COLO829 (cell line): ENCODE measurements around the gene FRMD4A.
"Not testable (repeated sequence)": the region's sequence is repeated elsewhere in the genome, so short reads cannot be mapped to it uniquely, and the experiment has no call there.

Experiments used
- DNase-seq: peaks from one replicate; pipeline ENCODE4 v3.0.0; 2012; ENCODE audit warnings: low spot score

Gene FRMD4A

DNA sequence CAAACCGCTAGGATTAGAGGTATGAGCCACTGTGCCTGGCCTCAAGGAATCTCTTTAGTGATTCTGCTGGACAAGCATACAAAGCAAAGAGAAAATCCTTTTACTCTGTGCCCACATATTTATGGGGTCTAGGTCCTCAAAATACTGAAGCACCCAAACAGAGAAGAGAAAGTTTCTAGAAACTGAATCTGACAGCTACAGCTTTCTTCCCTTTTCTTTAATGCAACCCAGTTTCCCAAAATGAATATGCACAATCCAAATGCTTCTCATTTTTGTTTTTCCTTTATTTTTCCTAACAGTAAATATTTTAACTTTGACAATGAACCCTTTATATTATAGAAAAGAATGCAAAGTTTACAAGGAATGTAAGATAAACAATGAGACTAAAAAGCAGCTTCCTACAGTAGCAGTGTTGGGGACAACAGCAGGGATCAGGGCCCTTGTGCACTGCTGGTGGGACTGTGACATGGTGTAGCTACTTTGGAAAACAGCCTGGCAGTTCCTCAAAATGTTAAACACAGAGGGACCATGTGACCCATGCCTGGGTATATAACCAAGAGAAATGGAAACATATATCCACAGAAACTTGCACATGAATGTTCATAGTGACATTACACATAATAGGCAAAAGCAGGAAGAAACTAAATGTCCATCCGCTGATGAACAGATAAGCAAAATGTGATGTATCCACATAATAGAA lies 418.8 kb downstream of the FRMD4A start:
- no peak for DNase-seq

DNA sequence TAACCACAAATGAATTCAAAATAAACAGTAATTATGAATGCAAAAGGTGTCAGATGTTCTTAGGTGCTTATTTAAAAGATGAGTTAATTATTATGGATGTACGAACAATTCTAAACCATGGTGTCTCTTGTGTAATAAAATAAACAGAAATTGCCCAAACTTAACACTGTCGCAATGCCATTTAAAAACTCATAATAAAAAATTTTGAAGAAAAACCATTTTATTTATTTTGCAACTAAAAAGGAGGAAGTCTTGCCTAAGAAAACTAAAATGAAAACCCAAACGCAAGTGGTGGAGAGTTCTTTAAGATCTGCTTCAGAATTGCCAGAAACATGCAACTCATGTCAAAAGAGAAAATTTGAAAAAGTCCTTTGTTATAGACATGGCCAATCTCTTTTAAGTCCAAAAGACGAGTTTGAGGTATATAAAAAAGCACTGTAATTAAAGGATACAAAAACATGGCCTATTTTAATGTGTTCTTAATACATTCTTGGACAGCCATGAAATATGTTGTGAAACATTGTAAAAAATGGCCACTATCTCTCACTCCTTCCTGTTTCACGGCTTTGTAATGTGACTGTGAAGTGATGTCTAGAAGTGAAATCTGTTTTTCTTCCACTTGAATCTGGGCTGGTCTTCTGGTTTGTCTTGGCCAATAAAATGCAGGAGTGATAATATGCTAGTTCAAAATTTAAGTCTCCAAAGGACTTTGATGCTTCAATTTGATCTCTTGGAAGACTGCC lies 421.0 kb downstream of the FRMD4A start:
- DNase-seq: no peak

- no peak for DNase-seq
These were observed 422.2 kb downstream of the FRMD4A start for GRCh38 chr10:13908475-13908874.

DNA sequence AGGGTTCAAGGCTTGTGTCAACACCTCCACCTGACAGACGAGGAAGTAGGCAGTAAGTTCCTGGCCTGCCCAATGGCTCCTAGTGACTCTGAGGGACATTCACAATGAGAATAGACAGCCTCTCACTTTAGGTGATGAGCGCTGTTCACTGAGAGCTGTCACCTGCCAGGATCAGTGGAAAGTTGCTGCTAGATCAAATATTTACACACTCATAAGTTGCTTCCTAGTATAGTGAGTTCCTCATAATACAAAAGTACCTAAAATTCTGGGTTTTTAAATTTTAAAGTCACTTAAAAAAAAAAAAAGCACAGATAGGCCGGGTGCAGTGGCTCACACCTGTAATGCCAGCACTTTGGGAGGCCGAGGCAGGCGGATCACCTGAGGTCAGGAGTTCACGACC lies 423.2 kb downstream of the FRMD4A start:
- DNase-seq: no peak

DNA sequence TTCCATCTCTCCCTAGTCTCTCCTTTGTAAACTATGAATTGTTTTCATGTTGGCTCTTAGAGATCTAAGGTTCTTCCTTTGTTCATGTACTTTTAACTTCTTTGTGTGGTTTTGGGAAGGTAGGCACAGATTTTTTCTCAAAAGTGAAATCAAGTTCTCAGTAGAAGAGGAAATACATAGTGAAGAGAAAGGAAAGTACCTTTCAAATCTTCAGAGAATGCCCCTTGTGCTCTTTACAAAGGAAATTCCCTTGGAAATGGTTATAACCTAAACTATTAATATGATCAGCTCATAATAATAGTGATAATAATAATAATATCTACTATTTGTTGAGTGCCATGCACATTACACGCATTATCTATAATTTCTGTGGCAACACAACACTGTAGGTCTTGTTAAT lies 425.4 kb downstream of the FRMD4A start:
- no peak for DNase-seq

DNA sequence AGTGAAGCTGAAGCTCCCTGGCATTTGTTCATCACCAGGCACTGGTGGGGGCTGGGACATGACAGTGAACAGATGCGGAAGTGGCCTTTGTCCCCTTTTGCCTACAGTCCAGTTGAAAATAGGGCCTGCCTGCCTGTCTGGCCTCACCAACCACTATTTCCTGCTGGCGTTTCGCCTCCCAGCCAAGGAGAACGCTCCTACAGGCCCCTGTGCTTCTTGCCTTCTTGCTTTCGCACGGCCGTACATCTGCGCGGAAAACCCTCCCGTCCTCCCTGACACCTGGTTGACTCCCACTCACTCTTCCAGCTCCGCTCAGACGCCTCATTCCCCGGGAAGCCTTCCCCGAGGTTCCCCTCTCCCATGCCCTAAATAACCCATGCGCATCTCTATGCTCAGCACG lies 426.7 kb downstream of the FRMD4A start:
- DNase-seq: no peak

DNA sequence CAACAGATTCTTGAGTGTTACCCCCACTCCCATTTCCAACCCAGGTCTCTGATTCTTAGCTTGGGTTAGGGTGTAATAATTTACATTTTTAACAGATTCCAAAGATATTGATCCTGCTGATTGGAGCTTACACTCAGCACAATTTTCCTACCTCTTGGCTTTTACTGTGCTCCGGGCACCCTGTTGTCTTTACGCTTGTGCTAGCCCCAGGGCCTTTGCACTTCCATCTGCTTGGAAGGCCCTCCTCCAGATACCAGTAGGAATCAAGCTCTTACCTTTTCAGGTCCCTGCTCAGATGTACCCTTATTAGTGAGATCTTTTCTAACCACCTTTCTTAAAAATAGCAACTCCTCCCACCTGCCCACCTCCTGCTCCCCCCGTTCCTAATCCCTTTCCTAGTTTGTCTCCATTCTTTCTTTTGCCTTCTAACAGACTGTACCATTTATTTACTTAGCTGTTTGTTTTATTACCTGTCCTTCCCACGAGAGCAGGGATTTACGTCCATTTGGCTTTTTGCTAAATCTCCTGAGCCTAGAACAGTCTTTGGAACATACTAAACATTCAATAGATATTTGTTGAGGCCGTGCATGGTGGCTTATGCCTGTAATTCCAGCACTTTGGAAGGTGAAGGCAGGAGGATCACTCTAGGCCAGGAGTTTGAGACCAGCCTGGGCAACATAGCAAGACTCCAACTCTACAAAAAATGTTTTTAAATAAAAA lies 427.7 kb downstream of the FRMD4A start:
- DNase-seq: no peak

GRCh38 chr10:13899941-13900340 lies 430.8 kb downstream of the FRMD4A start:
- no peak for DNase-seq

- not testable (repeated sequence) for DNase-seq
These were observed 434.6 kb downstream of the FRMD4A start for GRCh38 chr10:13896146-13896545.

DNA sequence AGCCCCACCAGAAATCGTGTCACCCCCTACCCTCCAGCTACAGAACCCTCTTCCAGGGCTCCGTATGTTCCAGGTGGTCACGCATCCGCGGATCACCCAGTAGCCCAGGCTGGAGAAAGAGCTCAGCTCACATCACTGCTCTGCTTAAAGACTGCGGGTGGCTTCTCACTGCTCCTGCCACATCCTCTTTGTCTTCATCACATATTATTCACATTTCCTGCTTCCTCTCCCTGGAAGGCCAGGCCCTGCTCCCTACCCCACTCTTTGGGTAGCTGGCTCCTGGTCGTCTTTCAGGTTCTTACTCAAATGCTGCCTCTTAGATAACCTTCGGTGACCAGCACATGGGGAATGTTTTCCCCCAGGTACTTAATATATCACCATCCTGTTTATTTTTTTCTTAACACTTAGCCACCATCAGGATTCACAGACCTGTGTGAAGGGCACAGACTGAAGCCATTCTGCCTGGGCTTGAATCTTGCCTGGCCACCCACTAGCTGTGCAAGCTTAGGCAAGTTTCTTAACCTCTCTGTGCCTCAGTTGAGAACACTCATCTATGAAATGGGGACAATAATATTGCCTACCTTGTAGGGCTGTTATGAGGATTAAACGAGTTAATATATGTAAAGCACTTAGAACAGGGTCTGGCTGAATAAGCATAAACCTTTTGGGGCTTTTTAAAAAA lies 436.2 kb downstream of the FRMD4A start:
- DNase-seq: no peak

DNA sequence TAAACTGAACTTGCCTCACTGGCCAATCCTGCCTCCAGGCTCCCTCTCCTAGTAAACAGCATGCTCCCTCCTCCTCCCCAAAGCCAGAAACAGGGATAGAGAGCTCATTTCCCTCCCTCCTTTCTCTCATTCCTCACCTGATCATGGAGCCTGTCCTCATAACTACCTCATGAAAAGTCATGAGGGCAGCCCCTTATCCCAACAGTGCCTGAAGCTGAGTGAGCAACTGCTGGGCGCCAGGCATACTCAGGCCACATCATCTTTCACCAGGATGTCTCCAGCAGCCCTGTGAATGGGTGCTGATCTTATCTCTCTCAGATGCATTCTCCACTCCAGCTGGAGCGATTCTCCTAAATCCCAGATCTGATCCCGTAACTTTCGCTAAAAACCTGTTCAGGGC lies 436.8 kb downstream of the FRMD4A start:
- DNase-seq: no peak

DNA sequence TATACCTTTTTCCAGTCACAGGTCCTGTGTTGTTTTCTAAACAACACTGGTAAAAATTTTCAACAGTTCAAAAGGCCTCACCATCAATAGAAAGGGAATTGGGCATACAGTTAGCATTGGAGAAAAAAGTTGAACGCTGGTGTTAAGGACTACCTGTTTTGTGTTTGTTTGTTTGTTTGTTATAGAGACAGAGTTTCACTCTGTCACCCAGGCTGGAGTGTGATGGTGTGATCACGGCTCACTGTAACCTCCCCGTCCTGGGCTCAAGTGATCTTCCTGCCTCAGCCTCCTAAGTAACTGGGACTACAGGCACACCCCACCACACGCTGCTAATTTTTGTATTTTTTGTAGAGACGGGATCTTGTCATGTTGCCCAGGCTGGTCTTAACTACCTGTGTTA lies 437.9 kb downstream of the FRMD4A start:
- no peak for DNase-seq

DNA sequence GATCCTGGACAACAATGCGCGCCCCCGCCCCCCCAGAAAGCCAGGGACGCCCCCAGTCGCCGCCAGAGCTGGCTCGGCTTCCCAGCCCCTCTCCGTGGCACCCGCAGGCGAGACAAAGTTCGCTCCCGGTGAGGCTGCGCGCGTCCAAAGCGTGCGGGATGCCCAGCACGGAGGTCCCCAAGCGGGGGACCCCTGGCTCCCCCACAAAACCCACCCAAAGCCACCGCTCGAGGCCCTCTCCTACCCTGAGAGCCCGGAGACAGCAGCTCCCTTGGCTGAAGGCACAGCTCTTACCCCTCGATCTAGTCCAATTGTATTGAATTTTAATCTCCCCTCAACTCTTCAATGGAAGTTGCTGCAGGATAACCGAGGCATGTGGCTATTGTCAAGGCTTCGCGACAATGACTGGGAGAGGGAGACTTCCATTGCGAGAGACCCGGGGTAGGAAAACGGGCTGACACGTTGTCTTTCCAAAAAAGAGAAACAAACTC lies 438.7 kb downstream of the FRMD4A start:
- no peak for DNase-seq

DNA sequence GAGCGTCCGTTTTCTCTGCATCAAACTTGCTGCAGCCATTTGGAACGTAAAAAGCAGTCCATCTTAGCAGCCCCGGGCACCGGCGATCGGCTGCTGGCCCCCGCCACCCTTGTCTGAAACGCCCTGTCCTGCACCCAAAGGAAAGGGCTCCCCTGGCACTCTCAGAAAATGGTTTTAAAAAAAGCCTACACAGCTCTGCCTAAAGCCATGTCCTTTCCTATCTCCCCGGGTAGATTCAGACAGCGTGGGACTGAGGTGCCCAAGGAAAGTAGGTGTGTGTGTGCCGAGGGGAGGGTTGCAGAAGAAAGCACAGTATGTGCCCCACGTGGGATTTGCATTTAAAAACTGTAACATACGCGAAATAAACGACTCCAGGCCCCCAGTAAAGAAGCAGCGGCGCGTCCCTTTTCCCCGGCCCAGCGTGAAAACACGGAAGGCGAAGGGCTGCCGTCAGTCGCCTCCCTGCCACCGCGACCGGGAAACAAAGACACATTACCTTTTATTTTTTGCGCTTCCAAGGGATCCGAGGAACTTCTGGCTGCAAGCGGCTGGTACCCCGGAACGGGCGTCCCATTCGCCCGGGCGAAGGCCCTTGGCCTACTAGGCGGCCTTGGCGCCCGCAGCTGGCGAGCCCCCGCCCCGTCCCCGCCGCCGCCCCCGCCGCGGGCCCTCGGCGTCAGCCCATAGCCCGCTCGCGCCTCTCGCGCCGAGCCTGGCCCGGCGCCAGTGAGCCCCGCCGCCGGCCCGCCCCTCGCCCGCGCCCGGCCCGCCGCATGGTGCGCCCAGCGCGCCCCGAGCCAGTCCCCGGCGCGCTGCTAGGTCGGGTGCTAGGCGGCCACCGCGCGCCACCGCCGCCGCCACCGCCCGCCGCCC lies 439.4 kb downstream of the FRMD4A start:
- no peak for DNase-seq

- no peak for DNase-seq
These were observed 440.2 kb downstream of the FRMD4A start for GRCh38 chr10:13890233-13891127.

- DNase-seq: no peak
These were observed 443.0 kb downstream of the FRMD4A start for GRCh38 chr10:13887761-13888160.

DNA sequence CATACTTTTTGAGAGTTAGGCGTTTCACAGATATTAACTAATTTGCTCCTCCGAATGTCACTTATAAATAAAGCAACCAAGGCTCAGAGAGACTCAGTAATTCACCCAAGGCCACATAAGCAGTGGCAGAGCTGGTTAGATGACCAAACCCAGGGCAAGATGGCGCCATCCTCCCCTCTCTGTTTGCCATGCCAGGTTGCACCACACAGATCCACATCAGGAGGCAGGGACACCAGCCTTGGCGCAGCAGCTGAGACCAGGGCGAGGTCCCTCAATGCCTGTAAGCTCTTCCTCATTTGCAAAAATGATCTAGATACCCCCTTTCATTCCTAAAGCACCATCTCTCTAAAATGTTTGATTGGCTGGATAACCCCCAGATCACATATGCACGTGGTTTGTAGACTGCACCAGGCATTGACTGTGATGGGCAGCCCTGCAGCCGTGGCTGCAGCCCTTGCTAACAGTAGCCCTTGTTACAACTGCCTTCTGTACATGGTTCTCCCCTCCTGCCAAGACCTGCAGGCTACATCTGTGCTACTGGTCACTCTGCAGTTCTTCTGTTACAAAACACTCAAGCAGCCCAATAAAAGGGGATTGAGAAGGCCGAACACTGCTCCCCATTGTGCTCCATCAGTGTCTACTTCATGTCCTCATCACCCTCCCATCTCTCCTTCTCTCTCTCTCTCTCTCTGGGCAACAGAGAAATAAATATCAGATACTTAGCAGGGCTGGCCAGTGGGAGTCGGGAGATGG lies 445.3 kb downstream of the FRMD4A start:
- DNase-seq: peak; percentile 88

- DNase-seq: no peak
These were observed 446.9 kb downstream of the FRMD4A start for GRCh38 chr10:13883636-13884444.
